Spleen (tissue), 11 donors: ENCODE results near the gene CDK5R1. TPM values are rescaled to one million over a fixed set of nuclear protein-coding genes. Genes with fewer than 3 reads are reported as not detected.

Source experiments
- DNase-seq: peaks from one replicate; pipeline ENCODE4 v3.0.0-alpha.2; 2020
- H3K27ac ChIP-seq, 8 donors: fragments of 200-600 bp; sonication (generic) in 7 of 8; 1 replicate in 4 of 8; 2 replicates in 4 of 8; pipeline versions ENCODE4 v1.5.0 to v1.8.0; 2016 to 2021; ENCODE audit warnings: inconsistent platforms in 4 of 8, mild to moderate bottlenecking in 4 of 8, moderate library complexity in 1 of 8
- H3K27me3 ChIP-seq, 7 donors: fragments of 200-600 bp; sonication (generic) in 6 of 7; replicated peaks in 1 of 7; 1 replicate in 4 of 7; 2 replicates in 3 of 7; pipeline versions ENCODE4 v1.5.0 to v1.8.0; 2016 to 2021; ENCODE audit warnings: inconsistent platforms in 3 of 7, mild to moderate bottlenecking in 1 of 7
- H3K36me3 ChIP-seq, 6 donors: fragments of 200-600 bp; sonication (generic) in 5 of 6; 1 replicate in 4 of 6; 2 replicates in 2 of 6; pipeline versions ENCODE4 v1.5.0 to v1.8.0; 2016 to 2021; ENCODE audit warnings: inconsistent platforms in 2 of 6
- H3K4me1 ChIP-seq, 6 donors: fragments of 200-600 bp; sonication (generic) in 5 of 6; 1 replicate in 3 of 6; 2 replicates in 3 of 6; pipeline versions ENCODE4 v1.5.0 to v1.8.0; 2016 to 2021; ENCODE audit warnings: inconsistent platforms in 3 of 6
- H3K4me3 ChIP-seq, 8 donors: fragments of 200-600 bp; sonication (generic) in 7 of 8; 1 replicate in 4 of 8; 2 replicates in 4 of 8; pipeline versions ENCODE4 v1.5.0 to v1.8.0; 2016 to 2021; ENCODE audit warnings: inconsistent platforms in 4 of 8, mild to moderate bottlenecking in 4 of 8, moderate library complexity in 2 of 8
- H3K9me3 ChIP-seq, 8 donors: fragments of 200-600 bp; sonication (generic) in 7 of 8; 1 replicate in 4 of 8; 2 replicates in 4 of 8; pipeline versions ENCODE4 v1.5.0 to v1.8.0; 2016 to 2021; ENCODE audit warnings: inconsistent platforms in 4 of 8
- POLR2A ChIP-seq, 3 donors: fragments of 450-650 bp; IDR thresholded peaks; one replicate each; pipeline ENCODE4 v1.5.1; 2017; ENCODE audit warnings: antibody characterized with exemption in 3 of 3, mild to moderate bottlenecking in 1 of 3
- POLR2AphosphoS5 ChIP-seq, 3 donors: sonication (generic); formaldehyde crosslinking; IDR thresholded peaks; one replicate each; pipeline ENCODE4 v1.5.1; 2017; ENCODE audit warnings: antibody characterized with exemption in 3 of 3
- WGBS, 5 donors: extraction: QIAGEN DNeasy Blood & Tissue Kit in 3 of 5; methylation state at CpG; one replicate each; pipeline versions ENCODE4 v1.1.5 to v1.1.7; 2013 to 2018; 5-methylcytosine and 5-hydroxymethylcytosine counted together
- intact Hi-C: fragments of 100-400 bp; cut with DNase I; formaldehyde crosslinking; loops from one replicate; pipeline ENCODE4 v1.15.0; 2023; ENCODE audit warnings: low total_unique reads
- polyA plus RNA-seq, 3 donors: library from polyadenylated mRNA; stranded (reverse); fragments of 200-250 nt; gene quantifications; one replicate each; pipeline ENCODE4 v1.2.1, GENCODE V29; 2013
- total RNA-seq, 7 donors: library from RNA; depleted of rRNA in 3 of 7; stranded (reverse); fragments of >200 nt in 3 of 7; fragmentation: NEBNext Ultra II Directional in 4 of 7; extraction: Animal tissue kit (Norgen Biotek cat#: 25700) in 4 of 7; gene quantifications; one replicate each; pipeline versions ENCODE4 v1.1.0 to v1.2.1, GENCODE V29; 2016 to 2021
- TF ChIP-seq, protein P1 (sequence below), 11 experiments: fragments of 200-600 bp in 7 of 11; fragments of 450-650 bp in 4 of 11; sonication (generic) in 4 of 11; IDR thresholded peaks in 8 of 11; conservative IDR thresholded peaks in 3 of 11; 1 replicate in 7 of 11; 2 replicates in 4 of 11; pipeline versions ENCODE4 v1.4.0 to v1.8.0; 2016 to 2021; ENCODE audit warnings: antibody characterized with exemption in 11 of 11, inconsistent platforms in 4 of 11, mild to moderate bottlenecking in 1 of 11
- donor health status: healthy with polysubstance abuse.
- donor health status: DM: no; HTN: no; CAD: no; lungs with moderate emphysema.
- donor health status: DM: no; HTN: no; CAD: no.
- donor health status: Bipolar disorder and iron deficiency.
- donor health status: healthy.
- donor health status: DM: no; HTN: no; CAD: no.
- donor health status: DM: yes; HTN: yes; CAD: no.

Gene CDK5R1
- total and polyA plus RNA-seq, 10 donors: 13.0 to 28.2 (median 20.2) TPM

DNA sequence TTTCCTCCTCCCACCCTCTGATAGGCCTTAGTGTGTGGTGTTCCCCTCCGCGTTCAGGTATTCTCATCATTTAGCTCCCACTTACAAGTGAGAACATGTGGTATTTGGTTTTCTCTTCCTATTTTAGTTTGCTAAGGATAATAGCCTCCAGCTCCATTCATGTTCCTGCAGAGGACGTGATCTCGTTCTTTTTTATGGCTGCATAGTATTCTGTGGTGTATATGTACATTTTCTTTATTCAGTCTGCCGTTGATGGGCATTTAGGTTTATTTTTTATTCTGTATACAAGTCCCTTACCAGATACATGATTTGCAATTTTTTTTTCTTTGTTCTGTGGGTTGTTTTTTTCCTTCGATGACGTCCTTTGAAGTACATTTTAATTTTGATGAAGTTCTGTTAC is 18.8 kb upstream of the CDK5R1 start:
- intact Hi-C loops: no loop called here
- no peaks in the 10 kb centered on the region for H3K9me3 ChIP-seq
- H3K27ac ChIP-seq: no peak overlapping the region
- no peaks in the 10 kb centered on the region for H3K4me1 ChIP-seq
- WGBS, 5 donors: 94 to 98% (median 97%) methylated on average over 7 of the region's 7 CpGs
- TF ChIP-seq POLR2AphosphoS5 (IDR thresholded peaks at IDR 0.05): no peak
- TF ChIP-seq, protein P1, sequence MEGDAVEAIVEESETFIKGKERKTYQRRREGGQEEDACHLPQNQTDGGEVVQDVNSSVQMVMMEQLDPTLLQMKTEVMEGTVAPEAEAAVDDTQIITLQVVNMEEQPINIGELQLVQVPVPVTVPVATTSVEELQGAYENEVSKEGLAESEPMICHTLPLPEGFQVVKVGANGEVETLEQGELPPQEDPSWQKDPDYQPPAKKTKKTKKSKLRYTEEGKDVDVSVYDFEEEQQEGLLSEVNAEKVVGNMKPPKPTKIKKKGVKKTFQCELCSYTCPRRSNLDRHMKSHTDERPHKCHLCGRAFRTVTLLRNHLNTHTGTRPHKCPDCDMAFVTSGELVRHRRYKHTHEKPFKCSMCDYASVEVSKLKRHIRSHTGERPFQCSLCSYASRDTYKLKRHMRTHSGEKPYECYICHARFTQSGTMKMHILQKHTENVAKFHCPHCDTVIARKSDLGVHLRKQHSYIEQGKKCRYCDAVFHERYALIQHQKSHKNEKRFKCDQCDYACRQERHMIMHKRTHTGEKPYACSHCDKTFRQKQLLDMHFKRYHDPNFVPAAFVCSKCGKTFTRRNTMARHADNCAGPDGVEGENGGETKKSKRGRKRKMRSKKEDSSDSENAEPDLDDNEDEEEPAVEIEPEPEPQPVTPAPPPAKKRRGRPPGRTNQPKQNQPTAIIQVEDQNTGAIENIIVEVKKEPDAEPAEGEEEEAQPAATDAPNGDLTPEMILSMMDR (IDR thresholded peaks at IDR 0.05 in 8 of 11, conservative IDR thresholded peaks at IDR 0.05 in 3 of 11): no peak
- no peak for TF ChIP-seq POLR2A (IDR thresholded peaks at IDR 0.05)
- H3K27me3 ChIP-seq: no peaks in the 10 kb centered on the region
- no peak for DNase-seq
- H3K4me3 ChIP-seq: no peak overlapping the region
- peaks cover 6 to 100% (median 92%) of the 10 kb centered on the region in 6 donors for H3K36me3 ChIP-seq

DNA sequence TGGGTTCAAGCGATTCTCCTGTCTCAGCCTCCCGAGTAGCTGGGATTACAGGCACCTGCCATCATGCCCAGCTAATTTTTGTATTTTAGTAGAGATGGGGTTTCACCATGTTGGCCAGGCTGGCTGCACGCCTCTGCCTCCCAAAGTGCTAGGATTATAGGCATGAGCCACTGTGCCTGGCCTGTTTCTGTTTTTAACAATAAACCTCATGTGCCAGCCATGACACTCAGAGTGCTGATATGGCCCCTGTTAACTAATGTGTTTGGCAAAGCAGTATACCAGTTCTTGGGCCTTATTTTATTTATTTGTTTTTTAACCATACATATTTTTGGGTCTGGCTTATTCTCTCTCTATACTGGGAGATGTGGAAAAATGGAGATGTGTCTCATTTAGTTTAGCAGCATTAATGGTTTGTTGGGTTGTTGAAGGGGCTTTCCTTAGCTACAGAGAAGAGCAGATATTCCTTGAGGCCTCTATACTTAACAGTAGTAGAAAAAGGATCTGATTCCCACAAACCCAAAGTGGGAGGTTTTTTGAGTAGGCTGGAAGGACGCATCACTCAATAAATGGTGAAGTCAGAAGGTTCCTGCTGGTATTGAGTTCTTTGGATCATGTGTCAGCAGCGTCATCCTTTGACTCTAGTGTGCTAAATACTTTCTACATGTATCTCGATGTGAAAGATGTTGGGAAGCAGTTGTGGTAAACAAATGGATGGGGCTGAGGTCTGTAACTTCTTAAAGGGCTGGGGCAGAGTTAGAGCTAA is 16.2 kb upstream of the CDK5R1 start:
- TF ChIP-seq POLR2AphosphoS5 (IDR thresholded peaks at IDR 0.05): no peak
- TF ChIP-seq, protein P1 (IDR thresholded peaks at IDR 0.05 in 8 of 11, conservative IDR thresholded peaks at IDR 0.05 in 3 of 11): no peak
- TF ChIP-seq POLR2A (IDR thresholded peaks at IDR 0.05): no peak
- 95 to 98% (median 96%) methylated on average over 6 of the region's 6 CpGs for WGBS, 5 donors
- intact Hi-C loops: no loop called here
- no peak for DNase-seq
- H3K4me3 ChIP-seq: no peak overlapping the region
- no peaks in the 10 kb centered on the region for H3K4me1 ChIP-seq
- no peak overlapping the region for H3K27ac ChIP-seq
- peaks cover 6 to 100% (median 93%) of the 10 kb centered on the region in 6 donors for H3K36me3 ChIP-seq
- H3K9me3 ChIP-seq: no peaks in the 10 kb centered on the region
- H3K27me3 ChIP-seq: no peaks in the 10 kb centered on the region

DNA sequence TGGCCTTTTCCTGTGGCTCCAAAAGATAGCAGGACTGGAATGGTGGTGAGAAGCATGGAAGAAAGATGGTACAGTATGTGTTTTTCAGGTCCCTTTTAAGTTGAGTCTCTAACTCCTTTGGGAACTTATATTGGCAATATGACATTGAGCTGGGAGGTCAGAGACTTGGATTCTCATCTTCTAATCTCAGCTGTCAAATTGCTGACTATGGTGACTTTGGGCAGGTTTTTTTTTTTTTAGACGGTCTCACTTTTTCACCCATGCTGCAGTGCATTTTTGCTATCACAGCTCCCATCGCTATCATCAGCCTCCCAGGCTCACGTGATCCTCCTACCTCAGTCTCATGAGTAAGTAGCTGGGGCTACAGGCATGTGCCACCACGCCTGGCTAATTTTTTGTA is 15.1 kb upstream of the CDK5R1 start:
- peaks cover 12 to 100% (median 93%) of the 10 kb centered on the region in 6 donors for H3K36me3 ChIP-seq
- H3K27me3 ChIP-seq: no peaks in the 10 kb centered on the region
- DNase-seq: no peak
- TF ChIP-seq POLR2A (IDR thresholded peaks at IDR 0.05): no peak
- TF ChIP-seq, protein P1 (IDR thresholded peaks at IDR 0.05 in 8 of 11, conservative IDR thresholded peaks at IDR 0.05 in 3 of 11): no peak
- TF ChIP-seq POLR2AphosphoS5 (IDR thresholded peaks at IDR 0.05): no peak
- no peaks in the 10 kb centered on the region for H3K4me1 ChIP-seq
- H3K4me3 ChIP-seq: no peak overlapping the region
- no peak overlapping the region for H3K27ac ChIP-seq
- intact Hi-C loops: no loop called here
- WGBS, 5 donors: 93 to 100% (median 94%) methylated on average over 4 of the region's 4 CpGs
- no peaks in the 10 kb centered on the region for H3K9me3 ChIP-seq

DNA sequence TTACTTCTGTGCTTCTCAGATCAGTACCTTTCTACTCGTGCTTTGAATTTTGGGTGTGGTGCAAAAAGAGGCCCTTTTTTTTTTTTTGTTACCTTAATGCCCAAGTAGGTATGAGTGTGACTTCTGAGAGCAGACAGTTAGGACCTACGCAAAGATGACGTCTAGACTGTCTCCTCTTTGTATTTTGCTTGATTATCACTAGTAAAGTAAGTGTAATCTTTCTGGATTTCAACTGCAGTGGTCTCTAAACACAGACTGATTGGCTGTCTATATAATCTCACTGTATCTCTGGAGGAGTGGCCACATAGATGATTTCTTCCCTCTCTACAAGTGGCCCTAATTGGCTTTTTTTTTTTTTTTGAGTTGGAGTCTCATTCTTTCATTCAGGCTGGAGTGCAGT is 11.5 kb upstream of the CDK5R1 start:
- Histone ChIP-seq H3K36me3 (peaks cover 9 to 100% (median 95%) of the 10 kb centered on the region in 6 donors), H3K27ac (no peak overlapping the region), H3K27me3 (no peaks in the 10 kb centered on the region), H3K4me3 (no peak overlapping the region), H3K9me3 (no peaks in the 10 kb centered on the region), H3K4me1 (no peaks in the 10 kb centered on the region)
- TF ChIP-seq, protein P1 (IDR thresholded peaks at IDR 0.05 in 8 of 11, conservative IDR thresholded peaks at IDR 0.05 in 3 of 11): no peak
- TF ChIP-seq POLR2AphosphoS5 (IDR thresholded peaks at IDR 0.05) (no peak), POLR2A (IDR thresholded peaks at IDR 0.05) (no peak)
- intact Hi-C loops: no loop called here
- 88 to 99% (median 94%) methylated on average over 3 of the region's 3 CpGs for WGBS, 5 donors
- no peak for DNase-seq
